GM10266 (cell line): ENCODE measurements around the gene BUD31.

Experiments used
- DNase-seq: peaks from one replicate; pipeline ENCODE4 v3.0.0; 2012; ENCODE audit errors: extremely low spot score
- TF ChIP-seq, protein P1 (sequence below): IDR thresholded peaks from 2 replicates; pipeline ENCODE4 v1.5.1; 2012; ENCODE audit warnings: mild to moderate bottlenecking, low read depth; ENCODE audit not compliant: control insufficient read depth, insufficient read depth; ENCODE audit errors: missing control alignments

BUD31 gene

DNA sequence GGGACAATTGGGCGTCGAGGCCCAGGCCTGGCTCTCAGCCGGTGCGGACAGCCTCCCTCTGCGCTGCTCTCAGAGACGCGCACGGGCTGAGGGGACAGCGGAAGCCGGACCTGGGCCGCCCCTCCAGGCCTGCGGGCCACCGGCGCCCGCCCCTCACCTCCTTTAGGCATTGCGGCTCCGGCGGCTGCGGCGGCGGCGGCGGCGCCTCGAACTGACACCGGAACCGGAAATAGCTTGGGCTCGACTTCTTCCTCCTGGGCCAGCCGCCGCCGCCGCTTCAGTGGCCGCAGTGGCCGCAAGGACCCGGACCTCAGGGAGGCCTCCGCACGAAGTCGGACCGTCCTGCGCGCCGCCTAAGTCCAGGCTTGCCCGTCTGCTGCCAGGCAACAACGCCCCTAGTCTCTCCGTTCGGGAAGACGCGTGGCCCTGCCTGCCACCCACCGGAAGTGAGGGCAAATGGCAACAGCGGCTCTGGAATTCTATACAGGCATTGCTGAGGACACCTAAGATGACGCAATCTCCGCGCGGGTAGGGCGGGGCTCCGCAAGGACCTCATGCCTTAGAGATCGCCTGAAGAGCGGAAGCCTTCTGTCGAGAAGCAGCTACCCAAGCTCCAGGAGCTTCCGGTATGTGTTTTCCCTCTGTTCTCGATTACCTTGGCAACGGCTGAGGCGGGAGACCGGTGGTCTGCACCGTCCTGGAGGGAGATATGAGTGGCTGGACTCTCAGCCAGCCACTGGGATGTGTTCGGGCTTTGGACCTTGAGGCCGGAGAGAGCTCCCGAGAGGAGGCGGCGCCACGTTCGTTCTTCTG lies at the start of gene BUD31, which contains the start of gene PDAP1:
BUD31 (plus strand) TSS at position 591 of the 813 bp plus-strand sequence. CDS start 2,124 bp downstream, outside the sequence.
PDAP1 (minus strand) TSS at position 219 of the 813 bp plus-strand sequence; CDS start at position 170, 49 bp downstream.
- DNase-seq: peak; percentile 96
- TF ChIP-seq, protein P1, sequence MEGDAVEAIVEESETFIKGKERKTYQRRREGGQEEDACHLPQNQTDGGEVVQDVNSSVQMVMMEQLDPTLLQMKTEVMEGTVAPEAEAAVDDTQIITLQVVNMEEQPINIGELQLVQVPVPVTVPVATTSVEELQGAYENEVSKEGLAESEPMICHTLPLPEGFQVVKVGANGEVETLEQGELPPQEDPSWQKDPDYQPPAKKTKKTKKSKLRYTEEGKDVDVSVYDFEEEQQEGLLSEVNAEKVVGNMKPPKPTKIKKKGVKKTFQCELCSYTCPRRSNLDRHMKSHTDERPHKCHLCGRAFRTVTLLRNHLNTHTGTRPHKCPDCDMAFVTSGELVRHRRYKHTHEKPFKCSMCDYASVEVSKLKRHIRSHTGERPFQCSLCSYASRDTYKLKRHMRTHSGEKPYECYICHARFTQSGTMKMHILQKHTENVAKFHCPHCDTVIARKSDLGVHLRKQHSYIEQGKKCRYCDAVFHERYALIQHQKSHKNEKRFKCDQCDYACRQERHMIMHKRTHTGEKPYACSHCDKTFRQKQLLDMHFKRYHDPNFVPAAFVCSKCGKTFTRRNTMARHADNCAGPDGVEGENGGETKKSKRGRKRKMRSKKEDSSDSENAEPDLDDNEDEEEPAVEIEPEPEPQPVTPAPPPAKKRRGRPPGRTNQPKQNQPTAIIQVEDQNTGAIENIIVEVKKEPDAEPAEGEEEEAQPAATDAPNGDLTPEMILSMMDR: peak; percentile 13

DNA sequence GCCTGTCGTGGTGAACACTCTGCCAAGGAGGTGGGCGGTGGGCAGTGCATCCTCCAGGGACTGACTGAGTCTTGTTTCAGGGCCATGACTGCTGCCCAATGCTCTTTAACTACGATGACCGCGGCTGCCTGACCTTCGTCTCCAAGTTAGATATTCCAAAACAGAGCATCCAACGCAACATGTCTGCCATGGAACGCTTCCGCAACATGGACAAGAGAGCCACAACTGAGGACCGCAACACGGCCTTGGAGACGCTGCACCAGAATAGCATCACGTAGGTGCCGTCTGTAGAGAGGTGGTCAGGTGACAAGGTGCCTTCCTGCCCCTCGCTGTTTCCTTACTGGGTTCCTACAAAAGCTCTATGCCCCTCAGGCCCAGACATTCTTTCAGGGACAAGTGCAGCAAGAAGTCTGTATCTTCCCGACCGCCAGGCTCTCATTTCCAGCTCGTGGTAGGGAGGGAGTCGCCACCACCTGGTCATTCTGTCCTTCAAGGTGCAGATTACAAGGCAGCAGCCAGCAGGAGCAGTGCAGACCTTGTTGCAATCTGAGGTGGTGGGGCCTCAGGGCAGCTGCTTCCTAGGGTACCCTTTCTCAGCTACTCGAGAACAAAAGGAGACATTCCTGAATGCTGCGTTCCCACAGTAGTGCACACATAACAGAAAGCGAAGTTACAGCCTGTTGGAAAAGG lies 49.2 kb upstream of the BUD31 start:
- TF ChIP-seq, protein P1: no peak
- no peak for DNase-seq

DNA sequence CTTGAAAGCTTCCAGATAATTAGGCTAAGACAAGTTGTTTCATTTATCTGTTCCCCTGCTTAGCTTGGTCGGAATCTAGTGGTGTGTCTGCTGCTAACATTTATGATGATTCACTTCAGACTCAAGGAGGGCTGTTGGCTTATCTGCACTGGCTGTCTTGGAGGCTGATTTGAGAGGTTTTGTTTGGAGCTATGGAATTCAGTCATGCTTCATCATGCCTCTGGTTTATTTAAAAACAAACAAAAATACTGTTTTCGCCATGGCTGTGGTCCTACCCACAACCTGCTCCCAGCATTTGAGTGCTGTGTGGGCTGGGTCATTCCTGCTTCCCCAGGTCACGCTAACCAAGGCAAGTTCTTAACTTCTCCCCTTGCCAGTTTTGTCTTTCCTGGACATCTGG lies 46.0 kb upstream of the BUD31 start:
- no peak for DNase-seq

DNA sequence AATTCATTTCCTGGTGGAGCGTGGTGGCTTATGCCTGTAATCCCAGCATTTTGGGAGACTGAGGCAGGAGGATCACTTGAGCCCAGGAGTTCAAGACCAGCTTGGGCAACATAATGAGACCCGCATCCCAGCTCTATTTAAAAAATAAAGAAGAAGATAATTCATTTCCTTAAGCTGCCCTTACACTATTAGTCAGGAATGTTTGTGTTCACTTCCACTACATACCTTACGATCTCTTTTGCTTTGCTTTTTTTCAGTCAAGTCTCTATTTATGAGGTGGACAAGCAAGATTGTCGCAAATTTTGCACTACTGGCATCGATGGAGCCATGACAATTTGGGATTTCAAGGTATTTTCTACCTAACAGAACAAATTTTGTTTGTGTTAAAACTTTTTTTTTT lies 45.5 kb upstream of the BUD31 start:
- DNase-seq: no peak
- TF ChIP-seq, protein P1: no peak

More for the DNA sequence above, 46.0 kb upstream of the BUD31 start:
- TF ChIP-seq, protein P1: no peak

DNA sequence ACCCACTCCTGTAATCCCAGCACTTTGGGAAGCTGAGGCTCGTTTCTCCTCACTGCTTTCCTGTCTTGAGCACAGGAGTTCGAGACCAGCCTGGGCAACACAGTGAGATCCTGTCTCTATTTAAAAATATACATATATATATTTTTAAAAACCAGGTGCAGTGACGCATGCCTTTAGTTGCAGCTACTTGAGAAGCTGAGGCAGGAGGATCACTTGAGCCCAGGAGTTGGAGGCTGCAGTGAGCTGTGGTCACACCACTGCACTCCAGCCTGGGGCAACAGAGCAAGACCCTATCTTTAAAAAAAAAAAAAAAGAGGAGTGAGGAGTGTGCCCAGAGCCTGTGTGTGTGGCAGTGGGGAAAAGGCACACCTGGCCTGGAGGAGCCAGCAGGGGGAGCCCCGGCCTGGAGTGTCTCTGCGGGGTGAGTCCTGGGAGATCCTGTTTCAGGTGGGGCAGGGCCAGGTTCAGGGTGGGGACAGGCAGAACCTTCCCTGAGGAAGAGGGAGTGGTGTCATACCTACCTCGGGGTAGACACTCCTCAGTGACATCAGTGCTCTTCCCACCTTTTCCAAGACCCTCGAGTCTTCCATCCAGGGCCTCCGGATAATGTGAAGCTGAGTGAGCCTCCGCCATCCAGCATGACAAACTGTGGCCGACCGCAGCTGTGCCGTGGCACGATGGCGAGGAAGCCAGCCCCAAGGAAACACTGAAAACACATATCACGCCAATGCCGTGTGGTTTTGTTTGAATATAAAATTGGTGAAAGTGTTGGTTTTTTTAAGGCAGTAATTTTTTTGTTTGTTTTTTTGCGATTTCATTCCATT lies 43.2 kb upstream of the BUD31 start:
- DNase-seq: peak; percentile 55
- TF ChIP-seq, protein P1: peak; percentile 59

DNA sequence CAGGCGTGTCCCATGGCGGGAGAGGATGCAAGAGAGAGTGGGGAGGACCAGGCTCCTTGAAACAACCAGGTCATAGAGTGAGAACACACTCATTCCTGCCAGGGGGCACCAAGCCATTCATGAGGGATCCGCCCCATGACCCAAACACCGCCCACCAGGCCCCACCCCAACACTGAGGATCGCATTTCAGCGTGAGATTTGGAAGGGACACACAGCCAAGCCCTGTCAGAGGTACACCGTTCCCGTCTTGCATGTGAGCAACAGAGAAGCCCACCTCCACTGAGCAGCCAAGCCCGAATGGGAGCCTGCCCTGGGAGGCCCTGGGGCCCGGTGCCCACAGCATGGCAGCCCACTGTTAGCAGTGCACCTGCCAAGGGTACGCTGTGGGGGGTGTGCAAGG lies 42.1 kb upstream of the BUD31 start:
- DNase-seq: no peak
- TF ChIP-seq, protein P1: no peak
